ENCODE data around the gene STARD10. TPM values are rescaled to one million over a fixed set of nuclear protein-coding genes. Genes with fewer than 3 reads are reported as not detected.
"Not testable (repeated sequence)": the region's sequence is repeated elsewhere in the genome, so short reads cannot be mapped to it uniquely, and the experiment has no call there.

Gene STARD10
- total RNA-seq, 1 experiment from 2014 or later = 10.6 TPM

- ChIA-PET CTCF (interaction anchor here (0.6 to 8.7 kb wide), 3 partner anchors 72 to 349 kb away, joined by 3 to 153 read pairs (median 5); no protein-coding TSS in a partner anchor), POLR2A (interaction anchor here (0.9 kb wide), 1 partner anchor 10 kb away, joined by 4 read pairs; no protein-coding TSS in a partner anchor)
- Mint-ChIP-seq H3K27me3 (ENCODE audit: insufficient read depth, unreplicated experiment) (no peaks in the 10 kb centered on the region), H3K4me1 (ENCODE audit: insufficient read depth, unreplicated experiment) (peaks cover 9% of the 10 kb centered on the region), H3K36me3 (ENCODE audit: insufficient read depth, unreplicated experiment) (peaks cover 11% of the 10 kb centered on the region), H3K4me3 (ENCODE audit: unreplicated experiment) (no peak overlapping the region), H3K27ac (ENCODE audit: low read depth, unreplicated experiment) (no peak overlapping the region), H3K9me3 (ENCODE audit: unreplicated experiment) (no peaks in the 10 kb centered on the region)
- TF ChIP-seq CTCF (IDR thresholded peaks at IDR 0.05; ENCODE audit: unreplicated experiment) = no peak
- BruUV-seq (replicated peaks) = no TSS peak
- no peak for DNase-seq (ENCODE audit: unreplicated experiment)
- intact Hi-C loops (cut with micrococcal nuclease) = no loop called here
Measured at GRCh38 chr11:72829178-72829577, 35.3 kb upstream of the STARD10 start.

GRCh38 chr11:72828692-72829101 lies 34.9 kb upstream of the STARD10 start:
- ChIA-PET CTCF (interaction anchor here (0.6 to 8.7 kb wide), 5 partner anchors 21 to 350 kb away, joined by 3 to 153 read pairs (median 5); no protein-coding TSS in a partner anchor), POLR2A (interaction anchor here (0.9 to 1.1 kb wide), 3 partner anchors 10 to 351 kb away, joined by 3 to 4 read pairs (median 4); no protein-coding TSS in a partner anchor)
- intact Hi-C loops (cut with micrococcal nuclease) = no loop called here
- H3K27ac Mint-ChIP-seq (ENCODE audit: low read depth, unreplicated experiment) = no peak overlapping the region
- DNase-seq (ENCODE audit: unreplicated experiment) = no peak
- H3K9me3 Mint-ChIP-seq (ENCODE audit: unreplicated experiment) = no peaks in the 10 kb centered on the region
- TF ChIP-seq CTCF (IDR thresholded peaks at IDR 0.05; ENCODE audit: unreplicated experiment) = no peak
- no peak overlapping the region for H3K4me3 Mint-ChIP-seq (ENCODE audit: unreplicated experiment)
- H3K4me1 Mint-ChIP-seq (ENCODE audit: insufficient read depth, unreplicated experiment) = peaks cover 9% of the 10 kb centered on the region
- no peaks in the 10 kb centered on the region for H3K27me3 Mint-ChIP-seq (ENCODE audit: insufficient read depth, unreplicated experiment)
- BruUV-seq (replicated peaks) = no TSS peak
- peaks cover 11% of the 10 kb centered on the region for H3K36me3 Mint-ChIP-seq (ENCODE audit: insufficient read depth, unreplicated experiment)

- no peaks in the 10 kb centered on the region for H3K27me3 Mint-ChIP-seq (ENCODE audit: insufficient read depth, unreplicated experiment)
- BruUV-seq (replicated peaks) = no TSS peak
- no peak for DNase-seq (ENCODE audit: unreplicated experiment)
- H3K4me3 Mint-ChIP-seq (ENCODE audit: unreplicated experiment) = no peak overlapping the region
- intact Hi-C loops (cut with micrococcal nuclease) = no loop called here
- peaks cover 11% of the 10 kb centered on the region for H3K36me3 Mint-ChIP-seq (ENCODE audit: insufficient read depth, unreplicated experiment)
- no peak for TF ChIP-seq CTCF (IDR thresholded peaks at IDR 0.05; ENCODE audit: unreplicated experiment)
- H3K9me3 Mint-ChIP-seq (ENCODE audit: unreplicated experiment) = no peaks in the 10 kb centered on the region
- H3K27ac Mint-ChIP-seq (ENCODE audit: low read depth, unreplicated experiment) = no peak overlapping the region
- H3K4me1 Mint-ChIP-seq (ENCODE audit: insufficient read depth, unreplicated experiment) = peaks cover 9% of the 10 kb centered on the region
- ChIA-PET POLR2A (interaction anchor here (0.9 to 1.1 kb wide), 4 partner anchors 9 to 352 kb away, joined by 3 to 7 read pairs (median 4); partner anchors contain the start of gene ATG16L2), CTCF (interaction anchor here (0.6 to 8.7 kb wide), 4 partner anchors 21 to 350 kb away, joined by 3 to 153 read pairs (median 5); no protein-coding TSS in a partner anchor)
Measured at GRCh38 chr11:72828081-72828567, 34.3 kb upstream of the STARD10 start.

GRCh38 chr11:72827656-72828055 lies 33.8 kb upstream of the STARD10 start:
- H3K27me3 Mint-ChIP-seq (ENCODE audit: insufficient read depth, unreplicated experiment); H3K9me3 Mint-ChIP-seq (ENCODE audit: unreplicated experiment); intact Hi-C loops (cut with micrococcal nuclease); DNase-seq (ENCODE audit: unreplicated experiment); BruUV-seq (replicated peaks); H3K4me1 Mint-ChIP-seq (ENCODE audit: insufficient read depth, unreplicated experiment); H3K4me3 Mint-ChIP-seq (ENCODE audit: unreplicated experiment); H3K27ac Mint-ChIP-seq (ENCODE audit: low read depth, unreplicated experiment): not testable (repeated sequence)
- ChIA-PET POLR2A (interaction anchor here (0.9 to 1.1 kb wide), 3 partner anchors 13 to 352 kb away, joined by 3 to 7 read pairs (median 4); partner anchors contain the start of gene ATG16L2), CTCF (interaction anchor here (0.6 to 8.7 kb wide), 6 partner anchors 22 to 361 kb away, joined by 3 to 153 read pairs (median 4); no protein-coding TSS in a partner anchor)
- peaks cover 11% of the 10 kb centered on the region for H3K36me3 Mint-ChIP-seq (ENCODE audit: insufficient read depth, unreplicated experiment)

Data from MCF 10A (cell line).